GM23338 (cell line): Measurements from ENCODE around the gene DPM1.

Experiments used
- EZH2 ChIP-seq: fragments of 200-600 bp; sonication (generic); IDR thresholded peaks from one replicate; pipeline ENCODE4 v1.8.0; 2017; ENCODE audit warnings: antibody characterized with exemption, mild to moderate bottlenecking, low read depth; ENCODE audit not compliant: unreplicated experiment
- EZH2phosphoT487 ChIP-seq: fragments of 200-600 bp; sonication (generic); IDR thresholded peaks from one replicate; pipeline ENCODE4 v1.8.1; 2018; ENCODE audit warnings: antibody characterized with exemption; ENCODE audit not compliant: unreplicated experiment
- POLR2AphosphoS5 ChIP-seq: IDR thresholded peaks from 2 replicates; pipeline ENCODE4 v1.6.1; 2016; ENCODE audit warnings: antibody characterized with exemption, low read depth
- TF ChIP-seq, protein P1 (sequence below), 2 experiments: fragments of 200-600 bp in 1 of 2; sonication (generic) in 1 of 2; conservative IDR thresholded peaks; 2 replicates each; pipeline versions ENCODE4 v1.5.1 to v1.6.1; 2016 to 2017; ENCODE audit warnings: antibody characterized with exemption in 2 of 2, low read depth in 2 of 2, mild to moderate bottlenecking in 2 of 2, moderate library complexity in 1 of 2
- TF ChIP-seq, protein P2 (sequence below): IDR thresholded peaks from one replicate; pipeline ENCODE4 v1.6.1; 2018; ENCODE audit warnings: antibody characterized with exemption; ENCODE audit not compliant: unreplicated experiment

DNA sequence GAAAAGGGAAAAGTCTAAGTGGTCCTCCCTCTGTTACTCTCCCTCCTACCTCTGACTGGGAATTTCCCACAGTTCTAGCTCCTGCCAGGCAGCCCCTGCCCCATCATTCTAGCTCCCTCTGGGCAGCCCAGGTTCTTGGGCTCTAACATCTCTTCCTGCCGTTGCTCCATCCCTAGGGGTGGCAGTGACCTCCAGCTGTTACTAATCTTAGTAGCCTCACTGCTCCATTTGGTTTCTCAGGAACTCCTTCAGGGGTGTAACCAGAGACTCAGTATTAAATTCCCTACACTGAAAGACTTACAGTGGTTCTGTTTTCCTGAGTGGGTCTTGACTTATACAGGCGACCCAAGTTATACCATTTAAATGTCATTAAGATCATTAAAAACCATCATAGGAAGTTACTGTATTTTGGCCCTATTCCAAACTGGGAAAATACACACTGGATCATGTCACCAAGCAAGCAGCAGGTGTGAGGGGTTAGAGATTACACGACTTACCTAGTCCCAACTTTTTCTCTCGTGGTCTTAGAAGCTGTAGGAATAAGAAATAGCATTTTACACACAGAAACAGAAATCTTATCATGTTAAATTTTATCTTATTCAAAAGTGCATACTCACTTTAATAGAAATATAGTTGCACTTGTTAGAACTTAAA is 10.1 kb downstream of the DPM1 start:
- TF ChIP-seq POLR2AphosphoS5, result no peak
- TF ChIP-seq, protein P1, sequence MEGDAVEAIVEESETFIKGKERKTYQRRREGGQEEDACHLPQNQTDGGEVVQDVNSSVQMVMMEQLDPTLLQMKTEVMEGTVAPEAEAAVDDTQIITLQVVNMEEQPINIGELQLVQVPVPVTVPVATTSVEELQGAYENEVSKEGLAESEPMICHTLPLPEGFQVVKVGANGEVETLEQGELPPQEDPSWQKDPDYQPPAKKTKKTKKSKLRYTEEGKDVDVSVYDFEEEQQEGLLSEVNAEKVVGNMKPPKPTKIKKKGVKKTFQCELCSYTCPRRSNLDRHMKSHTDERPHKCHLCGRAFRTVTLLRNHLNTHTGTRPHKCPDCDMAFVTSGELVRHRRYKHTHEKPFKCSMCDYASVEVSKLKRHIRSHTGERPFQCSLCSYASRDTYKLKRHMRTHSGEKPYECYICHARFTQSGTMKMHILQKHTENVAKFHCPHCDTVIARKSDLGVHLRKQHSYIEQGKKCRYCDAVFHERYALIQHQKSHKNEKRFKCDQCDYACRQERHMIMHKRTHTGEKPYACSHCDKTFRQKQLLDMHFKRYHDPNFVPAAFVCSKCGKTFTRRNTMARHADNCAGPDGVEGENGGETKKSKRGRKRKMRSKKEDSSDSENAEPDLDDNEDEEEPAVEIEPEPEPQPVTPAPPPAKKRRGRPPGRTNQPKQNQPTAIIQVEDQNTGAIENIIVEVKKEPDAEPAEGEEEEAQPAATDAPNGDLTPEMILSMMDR (conservative IDR thresholded peaks at IDR 0.05; ENCODE audit: low read depth in 2 of 2), result no peak
- no peak for TF ChIP-seq EZH2
- TF ChIP-seq, protein P2, sequence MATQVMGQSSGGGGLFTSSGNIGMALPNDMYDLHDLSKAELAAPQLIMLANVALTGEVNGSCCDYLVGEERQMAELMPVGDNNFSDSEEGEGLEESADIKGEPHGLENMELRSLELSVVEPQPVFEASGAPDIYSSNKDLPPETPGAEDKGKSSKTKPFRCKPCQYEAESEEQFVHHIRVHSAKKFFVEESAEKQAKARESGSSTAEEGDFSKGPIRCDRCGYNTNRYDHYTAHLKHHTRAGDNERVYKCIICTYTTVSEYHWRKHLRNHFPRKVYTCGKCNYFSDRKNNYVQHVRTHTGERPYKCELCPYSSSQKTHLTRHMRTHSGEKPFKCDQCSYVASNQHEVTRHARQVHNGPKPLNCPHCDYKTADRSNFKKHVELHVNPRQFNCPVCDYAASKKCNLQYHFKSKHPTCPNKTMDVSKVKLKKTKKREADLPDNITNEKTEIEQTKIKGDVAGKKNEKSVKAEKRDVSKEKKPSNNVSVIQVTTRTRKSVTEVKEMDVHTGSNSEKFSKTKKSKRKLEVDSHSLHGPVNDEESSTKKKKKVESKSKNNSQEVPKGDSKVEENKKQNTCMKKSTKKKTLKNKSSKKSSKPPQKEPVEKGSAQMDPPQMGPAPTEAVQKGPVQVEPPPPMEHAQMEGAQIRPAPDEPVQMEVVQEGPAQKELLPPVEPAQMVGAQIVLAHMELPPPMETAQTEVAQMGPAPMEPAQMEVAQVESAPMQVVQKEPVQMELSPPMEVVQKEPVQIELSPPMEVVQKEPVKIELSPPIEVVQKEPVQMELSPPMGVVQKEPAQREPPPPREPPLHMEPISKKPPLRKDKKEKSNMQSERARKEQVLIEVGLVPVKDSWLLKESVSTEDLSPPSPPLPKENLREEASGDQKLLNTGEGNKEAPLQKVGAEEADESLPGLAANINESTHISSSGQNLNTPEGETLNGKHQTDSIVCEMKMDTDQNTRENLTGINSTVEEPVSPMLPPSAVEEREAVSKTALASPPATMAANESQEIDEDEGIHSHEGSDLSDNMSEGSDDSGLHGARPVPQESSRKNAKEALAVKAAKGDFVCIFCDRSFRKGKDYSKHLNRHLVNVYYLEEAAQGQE, result no peak
- TF ChIP-seq EZH2phosphoT487, result no peak
